Natural killer cell (primary cell): ENCODE results near the gene LIMS4. TPM values are rescaled to one million over a fixed set of nuclear protein-coding genes. Genes with fewer than 3 reads are reported as not detected.
"Not testable (repeated sequence)": the region's sequence is repeated elsewhere in the genome, so short reads cannot be mapped to it uniquely, and the experiment has no call there.

Source experiments
- ATAC-seq, 3 donors: fragments of 150-1000 bp in 2 of 3; fragments of 200-7000 bp in 1 of 3; cut with Tn5 transposase; 1 replicate in 1 of 3; 2 replicates in 2 of 3; pipeline ENCODE4 v1.10.0; 2021; ENCODE audit warnings: mild to moderate bottlenecking in 2 of 3, moderate library complexity in 2 of 3
- DNase-seq, 2 donors: peaks; one replicate each; pipeline versions ENCODE4 v3.0.0 to v3.0.0-alpha.2; 2013 to 2021; ENCODE audit warnings: mixed read lengths in 1 of 2
- H3K27ac ChIP-seq: one replicate; pipeline ENCODE4 v1.5.1; 2013; ENCODE audit warnings: mild to moderate bottlenecking, low read length
- H3K27me3 ChIP-seq: one replicate; pipeline ENCODE4 v1.6.1; 2013; ENCODE audit warnings: low read length; ENCODE audit not compliant: control insufficient read depth, insufficient read depth
- H3K36me3 ChIP-seq: one replicate; pipeline ENCODE4 v1.6.1; 2013; ENCODE audit warnings: low read length; ENCODE audit not compliant: control insufficient read depth, insufficient read depth
- H3K4me1 ChIP-seq: one replicate; pipeline ENCODE4 v1.6.1; 2013; ENCODE audit warnings: low read length; ENCODE audit not compliant: control insufficient read depth, insufficient read depth
- H3K4me3 ChIP-seq: one replicate; pipeline ENCODE4 v1.5.1; 2013; ENCODE audit warnings: low read length
- H3K9me3 ChIP-seq: one replicate; pipeline ENCODE4 v1.6.1; 2013; ENCODE audit warnings: low read length; ENCODE audit not compliant: control insufficient read depth, insufficient read depth
- H3K27ac Mint-ChIP-seq, 2 donors: one replicate each; pipeline ENCODE4 v1.8.0; 2022; ENCODE audit warnings: mild to moderate bottlenecking in 2 of 2, mixed read lengths in 2 of 2, moderate library complexity in 1 of 2
- H3K27me3 Mint-ChIP-seq, 2 donors: one replicate each; pipeline ENCODE4 v1.8.0; 2022; ENCODE audit warnings: low read depth in 2 of 2, mixed read lengths in 2 of 2
- H3K36me3 Mint-ChIP-seq: one replicate; pipeline ENCODE4 v1.8.0; 2022; ENCODE audit warnings: mixed read lengths
- H3K4me1 Mint-ChIP-seq, 2 donors: one replicate each; pipeline ENCODE4 v1.8.0; 2022; ENCODE audit warnings: mixed read lengths in 2 of 2
- H3K4me3 Mint-ChIP-seq: one replicate; pipeline ENCODE4 v1.8.0; 2022; ENCODE audit warnings: mild to moderate bottlenecking, moderate library complexity, mixed read lengths
- H3K9me3 Mint-ChIP-seq, 2 donors: one replicate each; pipeline ENCODE4 v1.8.0; 2022; ENCODE audit warnings: mixed read lengths in 2 of 2
- WGBS: methylation state at CpG from one replicate; pipeline ENCODE4 v1.1.7; 2013; ENCODE audit warnings: missing lambda C conversion rate; ENCODE audit not compliant: insufficient coverage; 5-methylcytosine and 5-hydroxymethylcytosine counted together
- intact Hi-C: fragments of 100-400 bp; cut with micrococcal nuclease; formaldehyde crosslinking; loops from one replicate; pipeline ENCODE4 v1.14.2; 2022
- total RNA-seq, 4 donors: library from RNA; stranded (reverse); fragments of 120-200 nt in 1 of 4; gene quantifications; one replicate each; pipeline versions ENCODE4 v1.2.3 to v1.2.4, GENCODE V29; 2013 to 2022

The LIMS4 gene
- total RNA-seq, result under 1 TPM; 0.33 to 0.48 (median 0.40) TPM
- total RNA-seq (2013), result 1.2 TPM

- H3K4me3 ChIP-seq, ATAC-seq, H3K9me3 ChIP-seq, H3K27me3 ChIP-seq, H3K9me3 Mint-ChIP-seq, H3K4me1 Mint-ChIP-seq, H3K27me3 Mint-ChIP-seq, intact Hi-C loops, H3K27ac ChIP-seq, H3K4me1 ChIP-seq, H3K4me3 Mint-ChIP-seq, H3K27ac Mint-ChIP-seq, H3K36me3 Mint-ChIP-seq, DNase-seq, H3K36me3 ChIP-seq: not testable (repeated sequence)
- WGBS, result no CpG with 5 or more reads among the region's 29 CpGs
Observed at GRCh38 chr2:110472171-110473058, at the start of gene LIMS4. Gene LIMS4, minus strand, starts transcription at chr2:110472816. Its CDS starts 38 bp downstream, at chr2:110472778.

GRCh38 chr2:110499755-110500377, 27.2 kb upstream of the LIMS4 start:
- H3K9me3 Mint-ChIP-seq, result not testable (repeated sequence)

GRCh38 chr2:110496027-110496426, 23.4 kb upstream of the LIMS4 start:
- H3K4me3 ChIP-seq, H3K9me3 Mint-ChIP-seq, DNase-seq, H3K4me1 Mint-ChIP-seq, H3K36me3 Mint-ChIP-seq, H3K27me3 Mint-ChIP-seq, H3K4me1 ChIP-seq, intact Hi-C loops, H3K27ac Mint-ChIP-seq, ATAC-seq, H3K27ac ChIP-seq, H3K36me3 ChIP-seq, H3K4me3 Mint-ChIP-seq, H3K27me3 ChIP-seq, H3K9me3 ChIP-seq: not testable (repeated sequence)
- no CpG with 5 or more reads among the region's 6 CpGs for WGBS

More at GRCh38 chr2:110499755-110500377, 27.2 kb upstream of the LIMS4 start:
- WGBS, result no CpG with 5 or more reads among the region's 8 CpGs
- H3K27me3 ChIP-seq, H3K4me3 ChIP-seq, H3K27ac Mint-ChIP-seq, H3K4me1 ChIP-seq, H3K9me3 ChIP-seq, DNase-seq, H3K4me1 Mint-ChIP-seq, H3K4me3 Mint-ChIP-seq, H3K27me3 Mint-ChIP-seq, H3K27ac ChIP-seq, H3K36me3 ChIP-seq, H3K36me3 Mint-ChIP-seq, intact Hi-C loops: not testable (repeated sequence)
- peak; percentile 71 to 74 (median 73) for ATAC-seq

GRCh38 chr2:110494488-110494887, 21.9 kb upstream of the LIMS4 start:
- DNase-seq, ATAC-seq, H3K27me3 ChIP-seq, H3K27ac Mint-ChIP-seq, H3K9me3 Mint-ChIP-seq, H3K36me3 ChIP-seq, H3K4me1 ChIP-seq, H3K36me3 Mint-ChIP-seq, H3K4me3 Mint-ChIP-seq, H3K27me3 Mint-ChIP-seq, H3K4me3 ChIP-seq, H3K27ac ChIP-seq, intact Hi-C loops, H3K4me1 Mint-ChIP-seq, H3K9me3 ChIP-seq: not testable (repeated sequence)
- no CpG with 5 or more reads among the region's 3 CpGs for WGBS

GRCh38 chr2:110488991-110489390, 16.4 kb upstream of the LIMS4 start:
- H3K4me3 ChIP-seq, H3K4me1 ChIP-seq, H3K27me3 ChIP-seq, DNase-seq, H3K27ac Mint-ChIP-seq, H3K27ac ChIP-seq, H3K9me3 ChIP-seq, ATAC-seq, H3K4me3 Mint-ChIP-seq, H3K27me3 Mint-ChIP-seq, H3K36me3 Mint-ChIP-seq, H3K36me3 ChIP-seq, H3K4me1 Mint-ChIP-seq, intact Hi-C loops, H3K9me3 Mint-ChIP-seq: not testable (repeated sequence)
- WGBS, result no CpG with 5 or more reads among the region's 1 CpG

GRCh38 chr2:110482697-110483096, 10.1 kb upstream of the LIMS4 start:
- no CpG with 5 or more reads among the region's 4 CpGs for WGBS
- H3K27ac Mint-ChIP-seq, result not testable (repeated sequence)

GRCh38 chr2:110481200-110481599, 8.6 kb upstream of the LIMS4 start:
- H3K36me3 Mint-ChIP-seq, H3K36me3 ChIP-seq, H3K9me3 Mint-ChIP-seq, H3K4me1 ChIP-seq, H3K9me3 ChIP-seq, H3K4me3 ChIP-seq, intact Hi-C loops, H3K27ac ChIP-seq, H3K27me3 Mint-ChIP-seq, H3K4me1 Mint-ChIP-seq, DNase-seq, H3K27ac Mint-ChIP-seq, H3K4me3 Mint-ChIP-seq, H3K27me3 ChIP-seq: not testable (repeated sequence)
- no CpG with 5 or more reads among the region's 3 CpGs for WGBS
- ATAC-seq, result peak in 1 of 3 donors; percentile 30

More at GRCh38 chr2:110482697-110483096, 10.1 kb upstream of the LIMS4 start:
- DNase-seq, H3K36me3 ChIP-seq, H3K27me3 ChIP-seq, H3K36me3 Mint-ChIP-seq, H3K9me3 ChIP-seq, H3K27ac ChIP-seq, intact Hi-C loops, H3K4me3 ChIP-seq, H3K4me1 ChIP-seq, H3K4me3 Mint-ChIP-seq, H3K9me3 Mint-ChIP-seq, H3K27me3 Mint-ChIP-seq, ATAC-seq, H3K4me1 Mint-ChIP-seq: not testable (repeated sequence)
